BJ (cell line): Measurements from ENCODE around the gene NELFA. TPM values are rescaled to one million over a fixed set of nuclear protein-coding genes. Genes with fewer than 3 reads are reported as not detected.

Experiments
- CTCF ChIA-PET: fragments of 350-600 bp; formaldehyde crosslinking; extraction: SDS; loops from one replicate; lab custom pipeline; 2021; ENCODE audit warnings: antibody characterized with exemption, inconsistent platforms; lab: Yijun Ruan, JAX
- POLR2A ChIA-PET: fragments of 300-600 bp; sonication (Branson Sonifier 250); formaldehyde crosslinking; extraction: SDS; loops from one replicate; lab custom pipeline; 2021; ENCODE audit warnings: antibody characterized with exemption; lab: Charles Lee
- DNase-seq: peaks from one replicate; pipeline ENCODE4 v3.0.0-alpha.2; 2011; ENCODE audit warnings: low read depth
- H3K27me3 ChIP-seq: 2 replicates; pipeline ENCODE4 v1.6.0; 2011; ENCODE audit warnings: low read length; ENCODE audit not compliant: control insufficient read depth, insufficient read depth
- H3K36me3 ChIP-seq: 2 replicates; pipeline ENCODE4 v1.5.1; 2011; ENCODE audit warnings: low read length; ENCODE audit not compliant: control insufficient read depth, insufficient read depth
- H3K4me3 ChIP-seq: 2 replicates; pipeline ENCODE4 v1.5.1; 2011; ENCODE audit warnings: low read depth, mild to moderate bottlenecking, control low read depth, low read length
- polyA plus RNA-seq: library from polyadenylated mRNA; depleted of rRNA; stranded (reverse); fragments of >200 nt; gene quantifications from 2 replicates; pipeline ENCODE4 v1.2.3, GENCODE V29; 2011
- TF ChIP-seq, protein P1 (sequence below): IDR thresholded peaks from 2 replicates; pipeline ENCODE4 v1.5.1; 2011; ENCODE audit warnings: low read depth, mild to moderate bottlenecking, control low read depth, inconsistent platforms, low read length, moderate library complexity; ENCODE audit not compliant: insufficient read depth

Gene NELFA
- polyA plus RNA-seq, 1 experiment: 12.8 TPM

- Histone ChIP-seq H3K36me3 (no peaks in the 10 kb centered on the region), H3K27me3 (peaks cover 8% of the 10 kb centered on the region), H3K4me3 (no peak overlapping the region)
- TF ChIP-seq, protein P1, sequence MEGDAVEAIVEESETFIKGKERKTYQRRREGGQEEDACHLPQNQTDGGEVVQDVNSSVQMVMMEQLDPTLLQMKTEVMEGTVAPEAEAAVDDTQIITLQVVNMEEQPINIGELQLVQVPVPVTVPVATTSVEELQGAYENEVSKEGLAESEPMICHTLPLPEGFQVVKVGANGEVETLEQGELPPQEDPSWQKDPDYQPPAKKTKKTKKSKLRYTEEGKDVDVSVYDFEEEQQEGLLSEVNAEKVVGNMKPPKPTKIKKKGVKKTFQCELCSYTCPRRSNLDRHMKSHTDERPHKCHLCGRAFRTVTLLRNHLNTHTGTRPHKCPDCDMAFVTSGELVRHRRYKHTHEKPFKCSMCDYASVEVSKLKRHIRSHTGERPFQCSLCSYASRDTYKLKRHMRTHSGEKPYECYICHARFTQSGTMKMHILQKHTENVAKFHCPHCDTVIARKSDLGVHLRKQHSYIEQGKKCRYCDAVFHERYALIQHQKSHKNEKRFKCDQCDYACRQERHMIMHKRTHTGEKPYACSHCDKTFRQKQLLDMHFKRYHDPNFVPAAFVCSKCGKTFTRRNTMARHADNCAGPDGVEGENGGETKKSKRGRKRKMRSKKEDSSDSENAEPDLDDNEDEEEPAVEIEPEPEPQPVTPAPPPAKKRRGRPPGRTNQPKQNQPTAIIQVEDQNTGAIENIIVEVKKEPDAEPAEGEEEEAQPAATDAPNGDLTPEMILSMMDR: no peak
- ChIA-PET POLR2A (no interaction called here), CTCF (no interaction called here)
- DNase-seq: no peak
Measured at GRCh38 chr4:2049381-2049780, 40.6 kb upstream of the NELFA start.

DNA sequence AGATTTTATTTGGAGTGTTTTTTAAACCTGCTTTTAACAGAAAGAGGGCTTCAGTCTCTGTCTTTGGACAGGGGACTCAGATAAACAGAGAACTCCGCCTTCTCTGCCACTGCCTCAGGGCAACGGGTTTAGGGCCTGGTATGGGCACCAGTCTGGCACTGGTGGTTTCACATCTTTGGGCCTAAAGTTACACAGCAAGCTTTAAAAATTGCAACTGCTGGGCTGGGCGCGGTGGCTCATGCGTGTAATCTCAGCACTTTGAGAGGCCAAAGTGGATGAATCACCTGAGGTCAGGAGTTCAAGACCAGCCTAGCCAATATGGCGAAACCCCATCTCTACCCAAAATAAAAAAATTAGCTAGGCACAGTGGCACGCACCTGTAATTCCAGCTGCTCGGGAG is 40.1 kb upstream of the NELFA start:
- no peak for DNase-seq
- ChIA-PET POLR2A (no interaction called here), CTCF (no interaction called here)
- Histone ChIP-seq H3K27me3 (peaks cover 8% of the 10 kb centered on the region), H3K36me3 (no peaks in the 10 kb centered on the region; the same call in 1 of the 2 replicates), H3K4me3 (no peak overlapping the region)
- TF ChIP-seq, protein P1: no peak

- TF ChIP-seq, protein P1: no peak
- POLR2A ChIA-PET: no interaction called here
- Histone ChIP-seq H3K36me3 (no peaks in the 10 kb centered on the region; the same call in 1 of the 2 replicates), H3K27me3 (peaks cover 8% of the 10 kb centered on the region), H3K4me3 (no peak overlapping the region)
- CTCF ChIA-PET: no interaction called here
- no peak for DNase-seq
Measured at GRCh38 chr4:2047781-2048581, 39.2 kb upstream of the NELFA start.

DNA sequence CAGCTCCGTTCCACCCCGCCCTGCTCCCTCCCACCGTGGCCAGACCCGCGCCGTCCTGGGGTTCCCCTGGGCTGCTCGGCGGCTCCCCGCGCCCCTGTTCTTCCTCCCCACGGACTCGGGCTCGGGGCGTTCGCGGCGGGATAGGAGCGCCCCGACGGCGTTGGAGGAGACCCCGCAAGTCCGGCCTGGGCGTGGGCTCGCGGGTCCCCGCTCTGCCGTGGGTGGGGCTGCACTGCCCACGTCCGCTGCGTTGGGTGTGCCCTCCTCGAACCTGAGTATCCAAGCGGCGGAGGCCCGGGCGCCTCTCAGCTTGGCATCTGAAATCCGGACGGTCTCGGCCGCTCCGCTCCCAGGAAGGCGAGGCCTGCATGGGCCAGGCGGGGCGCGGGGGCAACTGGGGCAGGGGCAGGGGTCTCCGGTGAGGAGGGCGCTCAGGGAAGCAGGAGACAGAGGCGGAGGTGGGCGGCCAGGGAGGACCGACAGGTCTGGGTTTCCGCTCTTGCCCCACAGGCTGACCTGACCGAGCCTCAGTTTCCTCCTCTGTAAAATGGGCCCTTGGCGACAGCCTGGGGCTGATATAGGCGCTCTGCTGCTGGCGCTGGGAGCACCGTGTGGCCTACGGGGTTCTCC is 38.4 kb upstream of the NELFA start:
- no peak overlapping the region for H3K4me3 ChIP-seq
- no peak for DNase-seq
- peaks cover 6% of the 10 kb centered on the region for H3K27me3 ChIP-seq
- POLR2A ChIA-PET: no interaction called here
- no peaks in the 10 kb centered on the region; the same call in 1 of the 2 replicates for H3K36me3 ChIP-seq
- CTCF ChIA-PET: no interaction called here
- TF ChIP-seq, protein P1: no peak
